Neural cell (in vitro differentiated cells): ENCODE results near the gene SUSD5. TPM values are rescaled to one million over a fixed set of nuclear protein-coding genes. Genes with fewer than 3 reads are reported as not detected.

Experiments
- H2AFZ ChIP-seq: fragments of 200-600, 300-800 bp; sonication (generic), shearing (Covaris generic); 2 replicates; pipeline ENCODE4 v1.6.0; 2014; ENCODE audit warnings: low read depth, mild to moderate bottlenecking, antibody characterized with exemption, low read length, moderate library complexity
- H3F3A ChIP-seq: fragments of 200-600 bp; shearing (Covaris generic); 2 replicates; pipeline ENCODE4 v1.6.1; 2016; ENCODE audit warnings: mild to moderate bottlenecking, moderate library complexity, mixed read lengths, antibody characterized with exemption, low read length; ENCODE audit not compliant: insufficient read depth, poor library complexity, severe bottlenecking
- H3K27ac ChIP-seq: fragments of 200-600, 300-800 bp; sonication (generic), shearing (Covaris generic); 2 replicates; pipeline ENCODE4 v1.5.1; 2014; ENCODE audit warnings: mild to moderate bottlenecking, low read length, moderate library complexity
- H3K27me3 ChIP-seq: fragments of 300-800, 200-600 bp; sonication (generic), shearing (Covaris generic); 2 replicates; pipeline ENCODE4 v1.6.0; 2014; ENCODE audit warnings: mild to moderate bottlenecking, low read depth, low read length, moderate library complexity; ENCODE audit not compliant: insufficient read depth
- H3K36me3 ChIP-seq: fragments of 300-800, 200-600 bp; sonication (generic), shearing (Covaris generic); 2 replicates; pipeline ENCODE4 v1.5.1; 2014; ENCODE audit warnings: mild to moderate bottlenecking, antibody characterized with exemption, low read length, moderate library complexity; ENCODE audit not compliant: insufficient read depth
- H3K4me2 ChIP-seq: fragments of 300-800, 200-600 bp; sonication (generic), shearing (Covaris generic); 2 replicates; pipeline ENCODE4 v1.6.0; 2014; ENCODE audit warnings: mild to moderate bottlenecking, low read length
- H3K4me3 ChIP-seq: fragments of 300-800, 200-600 bp; sonication (generic), shearing (Covaris generic); 2 replicates; pipeline ENCODE4 v1.5.1; 2014; ENCODE audit warnings: mild to moderate bottlenecking, low read length, moderate library complexity
- H3K79me2 ChIP-seq: fragments of 200-600 bp; shearing (Covaris generic); replicated peaks from 2 replicates; pipeline ENCODE4 v1.6.0; 2014; ENCODE audit warnings: mild to moderate bottlenecking, low read length, moderate library complexity; ENCODE audit not compliant: insufficient read depth
- H3K9ac ChIP-seq: fragments of 300-800, 200-600 bp; sonication (generic), shearing (Covaris generic); 2 replicates; pipeline ENCODE4 v1.6.1; 2016; ENCODE audit warnings: mild to moderate bottlenecking, low read length, mixed read lengths
- H3K9me2 ChIP-seq: fragments of 200-600 bp; shearing (Covaris generic); 2 replicates; pipeline ENCODE4 v1.6.1; 2016; ENCODE audit warnings: mild to moderate bottlenecking, low read length, mixed read lengths; ENCODE audit not compliant: insufficient read depth
- H3K9me3 ChIP-seq: fragments of 200-600, 300-800 bp; sonication (generic), shearing (Covaris generic); 2 replicates; pipeline ENCODE4 v1.6.1; 2016; ENCODE audit warnings: mild to moderate bottlenecking, mixed run types, low read length, moderate library complexity, mixed read lengths
- H4K20me1 ChIP-seq: fragments of 200-600 bp; shearing (Covaris generic); 2 replicates; pipeline ENCODE4 v1.6.1; 2016; ENCODE audit warnings: mild to moderate bottlenecking, mixed run types; ENCODE audit not compliant: insufficient read depth
- EP300 ChIP-seq: fragments of 450-650 bp; conservative IDR thresholded peaks from 2 replicates; pipeline ENCODE4 v1.6.1; 2014; ENCODE audit warnings: antibody characterized with exemption, mild to moderate bottlenecking, moderate library complexity; ENCODE audit not compliant: poor library complexity, severe bottlenecking
- EZH2 ChIP-seq: fragments of 200-600, 300-800 bp; shearing (Covaris generic), sonication (generic); IDR thresholded peaks from 2 replicates; pipeline ENCODE4 v1.6.1; 2014; ENCODE audit warnings: antibody characterized with exemption, low read length, borderline replicate concordance, mild to moderate bottlenecking; ENCODE audit not compliant: insufficient read depth, poor library complexity, severe bottlenecking
- MXI1 ChIP-seq: fragments of 450-650 bp; conservative IDR thresholded peaks from 2 replicates; pipeline ENCODE4 v1.6.1; 2014; ENCODE audit warnings: antibody characterized with exemption, mild to moderate bottlenecking; ENCODE audit not compliant: poor library complexity, severe bottlenecking
- POLR2AphosphoS5 ChIP-seq: IDR thresholded peaks from 2 replicates; pipeline ENCODE4 v1.6.1; 2012
- RAD21 ChIP-seq: fragments of 450-650 bp; conservative IDR thresholded peaks from 2 replicates; pipeline ENCODE4 v1.6.1; 2014; ENCODE audit warnings: antibody characterized with exemption, mild to moderate bottlenecking, moderate library complexity
- REST ChIP-seq: IDR thresholded peaks from 2 replicates; pipeline ENCODE4 v1.6.1; 2012; ENCODE audit warnings: borderline replicate concordance
- SMC3 ChIP-seq: fragments of 450-650 bp; conservative IDR thresholded peaks from 2 replicates; pipeline ENCODE4 v1.6.1; 2014; ENCODE audit warnings: antibody characterized with exemption, mild to moderate bottlenecking, moderate library complexity; ENCODE audit not compliant: poor library complexity
- TAF1 ChIP-seq: IDR thresholded peaks from 2 replicates; pipeline ENCODE4 v1.6.1; 2012; ENCODE audit warnings: low read depth
- polyA plus RNA-seq: library from polyadenylated mRNA; depleted of rRNA; stranded (reverse); fragments of >200 nt; gene quantifications from 2 replicates; pipeline ENCODE4 v1.2.3, GENCODE V29; 2014
- TF ChIP-seq, protein P1 (sequence below): fragments of 450-650 bp; IDR thresholded peaks from 2 replicates; pipeline ENCODE4 v1.5.1; 2014; ENCODE audit warnings: antibody characterized with exemption, mild to moderate bottlenecking, moderate library complexity; ENCODE audit not compliant: poor library complexity, severe bottlenecking

Gene SUSD5
- polyA plus RNA-seq, 1 donor from 2014 or later: 0.74 TPM

DNA sequence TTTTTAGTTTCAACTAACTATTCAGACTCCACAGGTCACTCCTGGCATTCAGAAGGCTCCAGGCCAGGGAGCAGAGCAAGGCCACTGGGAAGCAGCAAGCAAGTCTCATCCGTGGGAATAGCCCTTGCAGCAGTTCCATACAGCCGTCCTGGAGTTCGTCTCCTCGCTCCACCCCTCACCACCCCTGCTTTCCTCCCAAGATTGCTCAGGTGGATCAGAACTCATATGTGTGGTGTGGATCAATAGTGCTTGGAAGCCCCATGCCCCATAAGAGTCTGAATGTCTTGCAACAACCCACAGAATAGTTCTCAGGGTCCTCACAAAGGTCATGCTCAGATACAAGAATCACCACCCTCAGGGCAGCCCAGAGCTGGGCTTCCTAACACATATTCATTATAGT, 44.5 kb downstream of the SUSD5 start:
- Histone ChIP-seq H2AFZ (no peak overlapping the region), H3K4me3 (no peak overlapping the region), H3F3A (no peaks in the 10 kb centered on the region), H3K27ac (no peak overlapping the region), H3K27me3 (no peaks in the 10 kb centered on the region), H3K36me3 (no peaks in the 10 kb centered on the region), H3K9me2 (no peaks in the 10 kb centered on the region), H3K9ac (no peak overlapping the region), H3K4me2 (no peak overlapping the region), H3K79me2 (no peaks in the 10 kb centered on the region), H4K20me1 (no peaks in the 10 kb centered on the region), H3K9me3 (no peaks in the 10 kb centered on the region)
- TF ChIP-seq RAD21: no peak
- TF ChIP-seq EP300: no peak
- no peak for TF ChIP-seq TAF1
- no peak for TF ChIP-seq REST
- TF ChIP-seq MXI1: no peak
- no peak for TF ChIP-seq SMC3
- TF ChIP-seq, protein P1, sequence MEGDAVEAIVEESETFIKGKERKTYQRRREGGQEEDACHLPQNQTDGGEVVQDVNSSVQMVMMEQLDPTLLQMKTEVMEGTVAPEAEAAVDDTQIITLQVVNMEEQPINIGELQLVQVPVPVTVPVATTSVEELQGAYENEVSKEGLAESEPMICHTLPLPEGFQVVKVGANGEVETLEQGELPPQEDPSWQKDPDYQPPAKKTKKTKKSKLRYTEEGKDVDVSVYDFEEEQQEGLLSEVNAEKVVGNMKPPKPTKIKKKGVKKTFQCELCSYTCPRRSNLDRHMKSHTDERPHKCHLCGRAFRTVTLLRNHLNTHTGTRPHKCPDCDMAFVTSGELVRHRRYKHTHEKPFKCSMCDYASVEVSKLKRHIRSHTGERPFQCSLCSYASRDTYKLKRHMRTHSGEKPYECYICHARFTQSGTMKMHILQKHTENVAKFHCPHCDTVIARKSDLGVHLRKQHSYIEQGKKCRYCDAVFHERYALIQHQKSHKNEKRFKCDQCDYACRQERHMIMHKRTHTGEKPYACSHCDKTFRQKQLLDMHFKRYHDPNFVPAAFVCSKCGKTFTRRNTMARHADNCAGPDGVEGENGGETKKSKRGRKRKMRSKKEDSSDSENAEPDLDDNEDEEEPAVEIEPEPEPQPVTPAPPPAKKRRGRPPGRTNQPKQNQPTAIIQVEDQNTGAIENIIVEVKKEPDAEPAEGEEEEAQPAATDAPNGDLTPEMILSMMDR: no peak
- no peak for TF ChIP-seq POLR2AphosphoS5
- TF ChIP-seq EZH2: no peak

- Histone ChIP-seq H3F3A (no peaks in the 10 kb centered on the region), H3K27ac (no peak overlapping the region), H2AFZ (no peak overlapping the region), H3K9me2 (no peaks in the 10 kb centered on the region), H3K4me3 (no peak overlapping the region), H3K4me2 (no peak overlapping the region), H3K27me3 (no peaks in the 10 kb centered on the region), H4K20me1 (no peaks in the 10 kb centered on the region), H3K79me2 (no peaks in the 10 kb centered on the region), H3K9ac (no peak overlapping the region), H3K9me3 (no peaks in the 10 kb centered on the region), H3K36me3 (no peaks in the 10 kb centered on the region)
- TF ChIP-seq RAD21 (no peak), TAF1 (no peak), SMC3 (no peak), MXI1 (no peak), POLR2AphosphoS5 (no peak)
These were observed 44.9 kb downstream of the SUSD5 start for GRCh38 chr3:33173672-33174071.

- no peak overlapping the region for H3K9ac ChIP-seq
- H3K9me2 ChIP-seq: no peaks in the 10 kb centered on the region
- H3K79me2 ChIP-seq: no peaks in the 10 kb centered on the region
- H3K36me3 ChIP-seq: no peaks in the 10 kb centered on the region
- H3K27me3 ChIP-seq: no peaks in the 10 kb centered on the region
- H3K27ac ChIP-seq: no peak overlapping the region
- no peak for TF ChIP-seq RAD21
- TF ChIP-seq POLR2AphosphoS5: no peak
- no peak for TF ChIP-seq EP300
- TF ChIP-seq SMC3: no peak
- TF ChIP-seq REST: no peak
- TF ChIP-seq, protein P1: no peak
- TF ChIP-seq MXI1: no peak
- no peak for TF ChIP-seq TAF1
- TF ChIP-seq EZH2: no peak
- no peak overlapping the region for H3K4me2 ChIP-seq
- no peaks in the 10 kb centered on the region for H4K20me1 ChIP-seq
- no peak overlapping the region for H3K4me3 ChIP-seq
- no peaks in the 10 kb centered on the region for H3F3A ChIP-seq
- no peaks in the 10 kb centered on the region for H3K9me3 ChIP-seq
- no peak overlapping the region for H2AFZ ChIP-seq
These were observed 45.5 kb downstream of the SUSD5 start for GRCh38 chr3:33173103-33173502.
